ENCODE results near the gene FLNA. TPM values are rescaled to one million over a fixed set of nuclear protein-coding genes. Genes with fewer than 3 reads are reported as not detected.
"Not testable (repeated sequence)": the region's sequence is repeated elsewhere in the genome, so short reads cannot be mapped to it uniquely, and the experiment has no call there.

FLNA gene
- total RNA-seq, 2 experiments from 2014 or later, result 1,044 to 1,051 TPM

GRCh38 chrX:154399527-154400368, 25.3 kb upstream of the FLNA start:
- ChIA-PET CTCF (interaction anchor here (1.0 to 2.8 kb wide), 4 partner anchors 10 to 89 kb away, joined by 3 to 10 read pairs (median 6); partner anchors contain the start of gene DNASE1L1), POLR2A (interaction anchor here (0.6 to 2.2 kb wide), 5 partner anchors 11 to 91 kb away, joined by 3 to 10 read pairs (median 3); partner anchors contain the start of genes SLC10A3 and TAFAZZIN)

- POLR2A ChIA-PET, result interaction anchor here (1.0 to 2.2 kb wide), 8 partner anchors 10 to 427 kb away, joined by 3 to 11 read pairs (median 4); partner anchors contain the start of genes DNASE1L1, FLNA, SLC10A3 and TAFAZZIN
- CTCF ChIA-PET, result interaction anchor here (0.8 to 2.8 kb wide), 6 partner anchors 11 to 90 kb away, joined by 3 to 10 read pairs (median 4); partner anchors contain the start of genes DNASE1L1 and TAFAZZIN
These were observed 24.5 kb upstream of the FLNA start for GRCh38 chrX:154398668-154399526.

GRCh38 chrX:154397888-154398667, 23.6 kb upstream of the FLNA start, which contains the start of gene RPL10:
RPL10 (plus strand) TSS chrX:154398377; CDS start chrX:154398520, 143 bp downstream.
- CTCF ChIA-PET, result interaction anchor here (0.6 to 2.8 kb wide), 6 partner anchors 9 to 27 kb away, joined by 4 to 10 read pairs (median 5); partner anchors contain the start of genes DNASE1L1 and TAFAZZIN
- POLR2A ChIA-PET, result interaction anchor here (1.0 to 2.2 kb wide), 7 partner anchors 11 to 426 kb away, joined by 3 to 11 read pairs (median 3); partner anchors contain the start of genes DNASE1L1, FLNA, TAFAZZIN and TMEM187

DNA sequence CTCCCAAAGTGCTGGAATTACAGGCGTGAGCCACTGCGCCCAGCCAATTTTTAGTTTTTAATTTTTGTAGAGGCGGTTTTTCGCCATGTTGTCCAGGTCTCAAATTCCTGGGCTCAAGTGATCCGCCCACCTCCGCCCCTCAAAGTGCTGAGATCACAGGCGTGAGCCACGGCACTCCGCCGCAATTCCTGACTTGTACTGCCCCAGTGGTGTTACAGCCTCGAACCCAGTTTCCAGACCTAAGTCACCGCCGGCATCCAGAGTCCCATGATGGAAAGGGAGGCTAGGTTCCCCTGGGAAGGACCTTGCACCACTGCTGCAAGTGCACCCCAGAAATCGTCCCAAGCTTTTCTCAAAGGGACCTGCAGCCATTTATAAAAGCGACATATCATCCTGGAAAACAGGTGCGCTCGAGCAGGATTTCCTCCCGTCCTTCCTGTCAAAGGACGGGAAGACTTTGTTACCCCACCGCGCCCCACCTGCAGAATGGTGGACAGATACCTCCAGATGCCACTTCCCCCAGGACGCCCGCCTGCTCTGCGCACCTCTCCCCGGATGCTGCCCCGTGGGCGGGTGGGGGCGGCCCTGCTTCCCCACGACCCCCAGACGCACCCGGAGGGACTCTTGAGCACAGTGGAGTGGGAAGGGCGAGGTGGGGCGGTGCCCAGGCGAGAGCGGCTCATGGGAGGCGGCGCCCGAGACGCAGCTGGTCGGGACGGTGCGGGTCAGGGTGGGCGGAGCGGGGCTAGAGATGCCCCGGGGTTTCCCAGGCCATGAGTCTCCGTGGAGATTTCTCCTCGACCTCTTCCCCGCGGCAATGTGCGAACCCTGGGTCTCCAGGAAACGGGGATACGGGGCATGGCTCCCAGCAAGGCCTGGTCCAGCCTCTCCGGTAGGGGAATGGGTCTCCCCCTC, 22.8 kb upstream of the FLNA start:
- POLR2A ChIA-PET, result interaction anchor here (1.0 to 1.8 kb wide), 5 partner anchors 12 to 425 kb away, joined by 3 to 11 read pairs (median 3); partner anchors contain the start of genes DNASE1L1, FLNA and TMEM187
- CTCF ChIA-PET, result interaction anchor here (0.6 to 2.8 kb wide), 4 partner anchors 10 to 26 kb away, joined by 4 to 10 read pairs (median 4); no protein-coding TSS in a partner anchor

GRCh38 chrX:154396363-154396762, 21.9 kb upstream of the FLNA start:
- CTCF ChIA-PET, POLR2A ChIA-PET: not testable (repeated sequence)

- CTCF ChIA-PET, POLR2A ChIA-PET: not testable (repeated sequence)
These were observed 15.6 kb upstream of the FLNA start for GRCh38 chrX:154389812-154390747.

DNA sequence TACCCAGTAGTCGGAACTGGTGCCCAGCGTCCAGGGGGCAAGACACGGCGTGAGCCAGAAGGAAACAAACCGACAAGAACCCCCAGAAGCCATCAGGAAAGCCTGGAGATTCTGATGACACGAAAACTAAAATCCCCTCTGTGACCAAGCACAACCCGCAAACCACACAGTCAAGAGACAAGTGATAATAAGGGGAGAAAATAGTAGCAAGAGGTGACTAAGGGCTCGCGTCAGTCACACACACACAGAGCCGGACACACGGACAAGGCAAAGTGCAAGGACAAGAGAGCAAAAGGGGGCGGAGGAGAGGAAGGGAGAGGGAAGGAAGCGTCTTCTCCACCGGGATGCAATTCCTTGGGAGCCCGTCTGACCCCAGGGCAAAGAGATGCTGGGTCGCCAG, 14.2 kb upstream of the FLNA start:
- CTCF ChIA-PET, POLR2A ChIA-PET: not testable (repeated sequence)

GRCh38 chrX:154388094-154388493, 13.7 kb upstream of the FLNA start:
- POLR2A ChIA-PET, result not testable (repeated sequence)

DNA sequence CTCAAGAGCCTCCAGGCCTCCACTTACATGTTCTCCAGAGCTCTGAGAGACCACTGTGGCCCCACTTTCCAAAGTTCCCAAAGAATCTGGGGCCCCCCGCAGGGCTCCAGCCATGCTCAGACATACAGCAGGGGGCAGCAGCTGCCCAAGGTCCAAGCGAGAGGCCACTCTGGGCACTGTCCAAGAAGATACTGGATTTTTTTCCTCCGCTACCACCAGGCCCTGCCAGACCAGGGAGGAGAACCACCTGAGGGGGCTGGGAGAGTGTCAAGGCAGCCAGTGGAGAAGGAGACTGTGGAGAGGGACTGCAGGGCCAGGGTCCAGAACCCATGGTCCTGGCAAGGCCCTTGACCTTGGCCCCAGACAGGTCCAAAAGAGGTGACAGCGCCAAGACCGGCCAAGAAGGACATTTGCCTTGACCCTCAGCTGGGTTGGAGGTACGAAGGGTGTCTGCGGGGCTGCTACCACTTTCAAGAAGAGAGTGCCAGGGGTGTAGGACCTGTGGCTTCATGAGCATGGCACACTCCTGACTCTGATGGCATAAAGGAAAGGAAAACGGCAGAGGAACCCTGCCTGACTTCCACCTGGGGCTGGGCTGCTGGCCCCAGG, 10.0 kb upstream of the FLNA start:
- ChIA-PET CTCF (no interaction called here), POLR2A (interaction anchor here (1.4 kb wide), 1 partner anchor 13 kb away, joined by 3 read pairs; the partner anchor contains the start of gene RPL10)

More at GRCh38 chrX:154388094-154388493, 13.7 kb upstream of the FLNA start:
- CTCF ChIA-PET, result not testable (repeated sequence)

DNA sequence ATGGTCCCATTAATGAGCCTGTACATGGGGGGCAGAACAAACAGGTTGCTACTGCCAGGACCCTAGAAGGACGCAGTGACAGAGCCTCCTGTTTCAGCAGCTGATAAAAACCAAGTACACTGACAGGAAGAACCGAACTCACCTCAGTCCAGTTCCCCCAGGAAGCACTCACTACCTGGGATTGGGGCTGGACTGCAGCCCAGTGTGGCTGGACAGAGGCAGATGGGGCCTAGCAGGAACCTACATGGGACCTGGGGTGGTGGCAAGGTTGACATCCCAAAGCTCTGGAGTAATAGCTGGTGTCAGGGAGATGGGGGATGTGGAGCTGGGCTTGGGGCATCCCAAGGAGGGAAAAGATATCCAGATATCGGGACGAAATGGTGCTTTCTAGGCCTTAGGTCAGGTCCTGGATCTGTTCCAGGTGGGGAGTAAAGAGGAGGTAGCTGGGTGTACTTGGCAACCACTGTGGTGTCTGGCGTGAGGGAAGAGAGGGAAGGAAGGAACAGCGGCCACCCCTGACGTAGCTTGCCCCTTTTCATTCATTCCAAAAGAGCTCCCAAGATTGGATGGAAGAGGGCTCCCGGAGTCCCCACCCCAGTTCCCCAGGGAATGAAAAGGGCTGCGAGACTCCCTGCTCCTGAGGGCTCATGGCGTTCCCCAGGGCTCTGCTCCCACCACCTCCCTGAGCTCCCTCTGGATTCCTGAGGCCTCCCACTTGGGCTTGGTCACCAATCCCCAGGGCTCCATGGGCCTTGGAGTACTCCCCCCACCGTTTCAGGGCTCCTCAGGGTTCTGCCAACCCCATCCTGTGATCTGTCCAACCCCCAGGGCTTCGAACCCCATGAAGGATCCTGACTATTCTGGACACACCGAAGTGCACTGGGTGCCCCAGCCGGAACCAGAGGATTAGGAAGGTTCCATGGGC, 9.2 kb upstream of the FLNA start:
- POLR2A ChIA-PET, result interaction anchor here (1.4 kb wide), 1 partner anchor 14 kb away, joined by 3 read pairs; the partner anchor contains the start of gene RPL10
- CTCF ChIA-PET, result interaction anchor here (1.1 kb wide), 1 partner anchor 10 kb away, joined by 6 read pairs; no protein-coding TSS in a partner anchor

DNA sequence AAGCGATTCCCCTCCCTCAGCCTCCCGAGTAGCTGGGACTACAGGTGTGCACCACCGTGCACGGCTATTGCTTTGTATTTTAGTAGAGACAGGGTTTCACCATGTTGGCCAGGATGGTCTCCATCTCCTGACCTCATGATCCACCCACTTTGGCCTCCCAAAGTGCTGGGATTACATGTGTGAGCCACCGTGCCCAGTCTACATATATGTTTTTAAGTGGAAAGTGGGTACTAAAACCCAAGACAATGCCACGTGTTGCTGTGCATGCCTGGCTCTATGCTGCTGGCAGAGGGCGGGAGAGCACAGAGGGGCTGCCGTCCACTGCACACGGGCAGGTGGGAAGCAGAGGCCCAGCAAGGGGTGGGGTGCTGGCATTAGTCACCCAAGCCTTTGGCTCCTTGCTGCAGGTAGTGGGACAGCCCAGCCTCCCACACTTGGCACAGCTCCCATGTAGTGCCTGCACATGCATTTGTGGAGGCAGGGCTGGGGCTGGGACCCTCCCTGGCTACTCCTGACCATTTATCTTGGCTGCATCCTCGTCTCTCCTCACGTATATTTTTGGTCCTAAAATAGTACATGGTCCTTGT, 8.1 kb upstream of the FLNA start:
- CTCF ChIA-PET, result interaction anchor here (1.1 kb wide), 1 partner anchor 9 kb away, joined by 6 read pairs; no protein-coding TSS in a partner anchor
- POLR2A ChIA-PET, result interaction anchor here (0.6 to 1.4 kb wide), 2 partner anchors 15 to 35 kb away, joined by 3 to 4 read pairs; partner anchors contain the start of gene RPL10

DNA sequence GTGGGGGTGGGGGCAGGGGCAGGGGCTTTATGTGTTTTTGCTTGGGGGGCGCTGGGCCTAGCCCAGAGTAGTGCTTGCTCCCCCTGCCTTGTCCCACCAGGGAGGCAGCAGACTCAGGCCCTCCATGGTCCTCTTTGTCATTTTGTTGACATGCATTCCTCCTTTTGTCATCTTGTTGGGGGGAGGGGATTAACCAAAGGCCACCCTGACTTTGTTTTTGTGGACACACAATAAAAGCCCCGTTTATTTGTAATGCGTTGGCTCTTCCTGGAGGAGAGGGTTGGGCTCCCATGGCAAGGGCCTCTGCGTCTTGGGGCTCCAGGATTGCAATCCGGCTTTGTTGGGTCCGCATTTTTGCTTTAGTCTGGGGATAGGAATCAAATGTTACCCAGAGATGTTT, 6.8 kb upstream of the FLNA start:
- POLR2A ChIA-PET, result no interaction called here
- CTCF ChIA-PET, result no interaction called here

- ChIA-PET POLR2A (interaction anchor here (1.2 kb wide), 1 partner anchor 12 kb away, joined by 3 read pairs; no protein-coding TSS in a partner anchor), CTCF (no interaction called here)
These were observed 6.4 kb upstream of the FLNA start for GRCh38 chrX:154380787-154381186.

- ChIA-PET CTCF (no interaction called here), POLR2A (interaction anchor here (1.2 kb wide), 1 partner anchor 11 kb away, joined by 3 read pairs; no protein-coding TSS in a partner anchor)
These were observed 5.7 kb upstream of the FLNA start for GRCh38 chrX:154380153-154380552.
